Urothelium cell line (cell line): ENCODE data around the gene TLE3.

ENCODE experiments used
- DNase-seq: peaks from one replicate; pipeline ENCODE4 v3.0.0; 2011; ENCODE audit warnings: low spot score, mixed read lengths
- FAIRE-seq: peaks from 2 replicates; lab custom pipeline; 2011; peaks lifted over from hg19 to GRCh38; lab: Jason Lieb, UNC

TLE3 gene

DNA sequence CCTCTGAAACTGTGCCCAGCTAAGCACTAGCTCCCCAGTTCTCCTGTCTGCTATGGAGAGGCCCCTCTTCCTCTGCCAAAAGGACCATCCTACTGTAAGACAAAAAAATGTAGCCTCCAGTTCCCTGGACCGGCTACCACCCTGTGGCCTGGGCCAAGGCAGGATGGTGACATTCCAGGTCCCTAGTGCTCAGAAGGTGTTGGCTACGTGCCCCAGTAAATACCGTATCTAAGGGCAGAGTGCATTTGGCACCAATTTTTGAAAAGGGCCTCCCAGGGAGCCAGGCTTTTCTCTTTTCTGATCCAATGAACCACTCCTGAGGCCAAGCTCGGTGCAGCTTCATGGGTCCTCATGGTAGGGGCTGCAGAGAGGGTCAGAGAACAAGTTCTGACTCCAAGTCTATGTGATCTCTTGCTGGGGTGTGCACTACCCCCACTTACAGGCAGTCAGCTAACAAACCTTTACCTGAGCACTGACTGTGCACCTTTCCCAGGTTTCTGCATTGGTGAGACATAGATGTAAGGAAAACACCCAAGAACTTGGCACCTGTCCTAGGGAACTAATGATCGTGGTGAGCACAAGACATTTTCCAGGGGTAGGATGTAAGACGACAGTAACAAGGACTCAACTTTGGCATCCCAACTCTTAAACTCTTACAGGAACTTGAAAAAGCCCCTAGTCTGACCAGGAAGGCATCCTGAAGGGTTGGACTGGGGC, 32.6 kb downstream of the TLE3 start:
- FAIRE-seq, result no peak
- no peak for DNase-seq

DNA sequence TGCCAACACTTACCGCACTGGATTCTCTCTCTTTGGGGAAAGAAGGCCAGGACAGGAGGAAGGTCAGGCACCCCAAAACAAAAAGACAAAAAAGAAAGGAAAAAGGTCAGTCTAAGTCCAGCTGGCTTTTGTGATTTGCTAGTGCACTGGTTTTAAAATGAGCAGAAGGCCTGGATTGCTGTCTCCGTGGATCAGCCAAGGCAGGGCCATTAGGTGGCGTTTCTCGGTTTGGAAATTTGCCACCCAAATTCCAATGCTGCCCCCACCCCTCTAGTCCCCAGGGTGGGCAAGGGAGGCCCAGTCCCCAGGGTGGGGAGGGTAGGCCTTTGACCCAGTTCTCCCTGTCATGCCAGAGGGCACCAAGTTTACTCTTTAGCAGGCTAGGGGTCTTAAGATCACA, 33.3 kb downstream of the TLE3 start:
- no peak for DNase-seq
- no peak for FAIRE-seq

- DNase-seq (no peak), FAIRE-seq (no peak)
These were observed 33.7 kb downstream of the TLE3 start for GRCh38 chr15:70063980-70064379.

- FAIRE-seq (no peak), DNase-seq (no peak)
These were observed 34.3 kb downstream of the TLE3 start for GRCh38 chr15:70063261-70063925.

DNA sequence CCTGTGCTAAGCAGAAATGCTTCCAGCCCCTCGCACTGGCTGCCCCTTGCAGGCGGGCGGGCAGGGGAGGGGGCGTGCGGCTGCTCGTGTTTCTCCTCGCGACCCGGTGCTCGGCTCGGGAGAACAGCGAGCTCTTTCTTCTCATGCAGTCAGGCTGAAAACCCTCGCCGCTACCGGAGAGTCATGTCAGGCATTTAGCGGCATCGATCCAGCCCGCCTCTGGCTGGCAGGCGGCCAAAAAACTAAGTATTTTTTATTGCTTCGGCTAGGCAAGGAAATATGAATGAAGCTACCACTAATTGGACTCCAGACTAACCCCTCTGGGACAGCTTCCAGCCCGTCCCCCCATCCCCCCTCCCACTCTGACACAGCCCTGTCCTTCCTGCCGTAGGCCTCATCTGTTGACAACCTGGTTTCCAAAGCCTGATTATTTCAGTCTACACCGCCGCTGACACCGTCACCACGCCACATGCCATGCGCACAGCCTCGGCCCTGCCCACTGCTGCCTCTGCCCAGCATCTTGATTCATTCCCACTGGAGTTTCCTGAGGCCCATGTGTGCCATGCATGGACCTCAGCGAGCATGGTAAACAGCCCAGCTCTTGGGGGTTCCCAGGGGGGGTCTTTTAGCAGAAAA, 35.3 kb downstream of the TLE3 start:
- peak; percentile 79 for FAIRE-seq
- DNase-seq, result peak; percentile 90

DNA sequence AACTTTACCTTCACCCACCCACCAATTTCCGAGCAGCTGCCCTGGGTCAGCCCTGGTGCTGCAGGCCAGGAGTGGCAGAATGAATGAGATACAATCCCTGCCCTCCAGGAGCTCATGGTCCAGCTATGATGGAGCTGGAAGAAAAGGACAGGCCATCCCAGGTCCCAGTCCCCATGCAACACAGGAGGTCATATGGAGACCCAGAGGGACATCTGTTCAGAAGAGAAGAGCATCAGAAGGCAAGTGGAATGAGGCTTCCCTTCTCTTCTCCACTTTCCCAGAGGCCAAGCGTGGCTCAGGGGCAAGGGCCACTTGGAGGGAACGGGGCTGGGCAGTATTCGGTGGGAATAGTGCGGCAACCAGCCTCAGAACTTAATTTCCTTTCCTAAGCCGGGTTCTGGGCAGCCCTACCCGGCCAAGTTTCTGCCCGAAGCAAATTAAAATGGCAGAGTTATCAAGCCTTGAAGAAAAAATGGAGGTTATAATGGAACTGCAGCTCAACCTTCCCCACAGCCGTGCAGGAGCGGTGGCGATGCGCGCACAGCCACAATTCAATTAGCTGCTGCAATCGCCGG, 35.9 kb downstream of the TLE3 start:
- FAIRE-seq, result no peak

GRCh38 chr15:70060993-70061305, 36.8 kb downstream of the TLE3 start:
- FAIRE-seq (peak; percentile 50), DNase-seq (no peak)

More for the DNA sequence above, 35.9 kb downstream of the TLE3 start:
- DNase-seq, result no peak

DNA sequence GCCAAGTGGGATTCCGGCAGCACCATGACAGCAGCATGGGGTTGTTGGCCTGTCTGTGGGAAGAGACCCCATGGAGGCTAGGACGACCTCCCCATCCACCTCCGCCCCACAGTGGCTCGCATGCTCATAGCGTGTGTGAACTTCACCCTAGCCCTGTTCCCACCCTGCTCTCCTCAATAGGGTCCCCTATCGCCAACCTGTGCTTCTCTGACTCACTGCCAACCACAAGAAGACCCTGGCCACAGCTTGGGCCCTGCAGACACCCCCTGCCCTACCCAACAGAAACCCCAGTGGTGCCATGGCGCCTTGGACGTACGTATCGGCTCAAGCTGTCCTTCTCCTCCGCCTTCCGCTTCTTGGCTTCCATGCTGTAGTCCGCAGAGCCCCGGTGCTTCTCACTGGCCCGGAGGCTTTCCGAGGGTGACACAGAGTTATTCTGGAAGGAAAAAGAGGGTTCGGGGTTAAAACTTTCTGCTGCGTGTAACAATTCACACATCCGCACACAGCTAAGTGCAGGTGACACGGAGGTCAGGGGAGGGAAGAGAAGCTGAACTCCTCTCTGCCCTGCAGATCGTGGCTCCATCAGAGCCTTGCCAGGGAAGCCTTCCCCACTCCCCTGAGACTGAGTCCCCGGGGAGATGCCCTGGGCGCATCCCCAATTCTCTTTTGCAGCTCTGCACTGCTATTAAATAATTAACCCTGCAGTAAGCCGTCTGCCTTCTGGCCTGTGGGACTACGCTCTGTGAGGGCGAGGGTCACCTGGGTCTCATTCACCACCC, 37.3 kb downstream of the TLE3 start:
- FAIRE-seq, result no peak
- no peak for DNase-seq

- DNase-seq, result no peak
- FAIRE-seq, result peak; percentile 78
These were observed 38.1 kb downstream of the TLE3 start for GRCh38 chr15:70059476-70060213.

DNA sequence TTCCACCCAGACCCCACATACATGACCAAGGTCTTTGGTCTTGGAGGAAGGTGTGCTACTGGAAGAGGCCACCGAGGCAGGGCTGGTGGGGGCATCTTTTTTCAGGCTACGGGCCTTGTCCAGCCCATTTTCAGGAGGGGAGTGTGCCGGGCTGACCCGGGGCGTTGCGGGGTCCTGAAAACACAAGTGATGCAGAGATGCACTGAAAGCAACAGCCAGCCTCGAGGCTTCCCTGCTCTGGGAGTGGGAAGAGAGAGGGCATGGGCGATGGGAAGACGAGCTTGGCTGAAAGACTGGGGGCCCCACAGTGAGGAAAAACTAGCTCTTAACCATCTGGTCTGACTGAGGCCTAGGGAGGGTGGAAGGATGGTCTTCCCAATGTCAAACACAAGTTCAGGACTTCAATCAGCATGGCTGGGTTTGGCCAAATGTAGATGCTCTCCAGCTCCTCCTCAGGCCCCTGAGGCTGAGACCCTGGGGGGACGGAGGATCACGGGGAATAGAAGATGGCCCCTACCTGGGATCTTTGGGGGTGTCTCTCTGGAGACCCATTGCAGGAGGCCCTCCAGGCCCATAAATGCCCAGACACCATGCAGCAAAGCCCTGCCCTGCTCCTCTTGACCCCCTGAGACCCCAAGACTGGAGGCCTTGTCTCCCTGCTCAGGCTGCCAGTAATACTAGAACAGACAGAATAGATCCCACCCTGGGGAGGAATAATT, 38.9 kb downstream of the TLE3 start:
- DNase-seq, result no peak
- FAIRE-seq, result peak; percentile 13

GRCh38 chr15:70057931-70058641, 39.6 kb downstream of the TLE3 start:
- FAIRE-seq (no peak), DNase-seq (no peak)

DNA sequence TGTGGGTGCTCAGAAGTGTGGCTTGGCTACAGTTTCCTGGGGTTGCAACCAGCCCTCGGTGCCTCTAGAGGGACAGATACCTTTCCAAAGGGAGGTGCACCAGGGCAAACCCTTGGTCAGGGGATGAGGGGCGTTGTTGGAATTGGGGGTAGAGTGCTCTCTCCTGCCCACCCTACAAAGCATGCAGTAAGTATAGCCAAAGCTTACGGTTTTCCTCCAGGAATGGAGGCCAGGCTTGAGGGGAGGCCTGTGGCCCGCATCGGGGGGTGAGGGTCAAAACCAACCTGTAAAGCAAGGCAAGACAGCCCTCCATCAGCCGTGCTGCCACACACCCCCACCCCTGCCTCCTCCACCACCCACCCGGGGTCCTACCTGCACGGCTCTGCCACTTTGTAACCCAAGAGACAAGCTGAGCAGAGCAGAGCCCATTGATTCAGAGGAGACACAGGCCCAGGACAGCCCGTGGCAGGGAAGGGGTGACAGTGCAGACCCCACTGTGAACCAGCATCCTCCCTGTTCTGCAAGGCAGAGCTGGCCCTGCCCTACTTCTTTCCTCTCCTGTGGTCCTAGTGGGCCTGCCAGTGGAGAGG, 41.5 kb downstream of the TLE3 start:
- no peak for DNase-seq
- peak; percentile 37 for FAIRE-seq

- no peak for FAIRE-seq
- DNase-seq, result no peak
These were observed 42.1 kb downstream of the TLE3 start for GRCh38 chr15:70055601-70056051.

GRCh38 chr15:70054884-70055387, 42.8 kb downstream of the TLE3 start:
- peak; percentile 86 for FAIRE-seq
- no peak for DNase-seq

DNA sequence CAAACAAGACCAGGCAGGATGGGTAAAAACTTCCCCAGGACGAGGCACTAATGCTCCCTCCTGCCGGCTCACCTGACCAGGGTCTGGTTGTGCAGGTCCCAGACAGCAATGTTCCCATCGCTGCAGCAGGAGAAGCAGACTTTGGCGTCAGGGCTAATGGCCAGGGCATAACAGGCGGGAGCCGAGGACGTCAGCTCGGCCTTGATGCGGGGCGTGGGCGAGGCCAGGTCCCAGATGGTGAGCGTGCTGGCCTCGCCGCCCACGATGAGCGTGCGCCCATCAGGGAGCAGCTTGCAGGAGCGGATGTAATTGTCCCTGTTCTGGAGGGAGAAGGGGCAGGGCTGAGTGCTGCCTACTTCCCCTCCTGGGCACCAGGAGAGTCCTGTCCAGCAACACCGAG, 43.4 kb downstream of the TLE3 start:
- DNase-seq (no peak), FAIRE-seq (no peak)

DNA sequence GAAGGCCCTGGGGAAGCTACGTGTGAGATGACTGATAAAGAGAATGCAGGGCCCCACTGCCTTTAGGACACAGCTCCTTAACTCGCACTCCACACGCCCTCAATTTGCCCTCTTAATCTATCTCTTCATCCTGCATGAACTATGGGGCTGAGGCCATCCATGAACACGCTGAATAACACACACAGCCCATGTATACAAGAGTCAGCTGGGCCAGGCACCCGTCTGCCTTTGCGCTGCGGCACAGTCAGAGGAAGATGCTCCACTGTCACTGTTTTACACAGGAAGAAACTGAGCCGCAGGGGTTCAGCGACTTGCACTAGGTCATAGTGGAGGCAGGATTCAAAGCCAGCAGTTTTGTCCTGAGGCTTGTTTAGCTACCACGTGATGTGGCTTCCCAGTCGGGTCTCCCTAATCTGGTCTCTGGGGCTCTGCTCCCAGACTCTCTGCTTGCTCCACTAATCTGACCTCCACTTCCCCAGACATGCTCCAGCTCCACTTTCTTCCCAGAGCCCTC, 43.9 kb downstream of the TLE3 start:
- DNase-seq (no peak), FAIRE-seq (peak; percentile 71)

DNA sequence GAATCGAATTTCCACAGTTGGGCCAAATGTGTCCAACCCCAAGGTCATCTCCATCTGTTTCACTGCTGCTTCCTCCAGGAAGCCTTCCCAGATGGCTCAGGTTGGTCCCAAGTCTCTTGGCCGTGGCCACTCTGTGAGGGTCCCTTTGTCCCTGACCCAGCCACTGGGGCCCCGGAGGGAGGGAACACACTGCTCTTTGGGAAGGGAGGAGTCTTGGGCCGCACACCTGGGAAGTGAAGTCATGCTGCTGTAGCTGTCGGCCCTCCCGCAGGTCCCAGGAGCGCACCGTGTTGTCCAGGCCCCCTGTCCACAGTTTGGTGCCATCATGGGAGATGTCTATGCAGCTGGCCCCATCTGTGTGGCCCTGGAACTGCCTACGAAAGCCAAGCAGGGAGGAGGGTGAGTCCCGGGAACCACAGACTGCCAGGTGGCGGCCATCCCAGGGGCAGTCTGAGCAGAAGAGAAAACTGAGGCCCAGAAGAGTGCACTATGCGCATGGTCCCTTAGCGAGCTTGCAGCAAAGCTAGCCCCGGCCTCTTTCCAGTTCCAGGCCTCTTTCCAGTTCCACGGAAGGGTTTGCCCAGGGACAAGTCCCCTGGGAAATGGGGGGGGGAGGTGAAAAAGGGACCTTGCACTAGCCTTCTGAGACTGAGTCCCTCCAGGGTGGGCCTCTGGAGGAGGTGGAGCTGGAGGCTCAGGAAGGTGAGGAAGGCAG, 44.6 kb downstream of the TLE3 start:
- no peak for FAIRE-seq
- DNase-seq, result no peak
